WTC11 (cell line): Measurements from ENCODE around the gene JHY. TPM values are rescaled to one million over a fixed set of nuclear protein-coding genes. Genes with fewer than 3 reads are reported as not detected.

Experiments
- ATAC-seq: fragments of 200-7000 bp; cut with Tn5 transposase; 2 replicates; pipeline ENCODE4 v1.10.0; 2021; ENCODE audit warnings: mild to moderate bottlenecking, moderate library complexity
- CTCF ChIA-PET: fragments of 300-600 bp; sonication (Branson Sonifier 250); formaldehyde crosslinking; loops from one replicate; lab custom pipeline; 2021; ENCODE audit warnings: antibody characterized with exemption; lab: Charles Lee
- POLR2A ChIA-PET: fragments of 350-600 bp; sonication (Branson Sonifier 250); formaldehyde crosslinking; loops from one replicate; lab custom pipeline; 2021; ENCODE audit warnings: antibody characterized with exemption; lab: Charles Lee
- DNase-seq: peaks from one replicate; pipeline ENCODE4 v3.0.0; 2021; ENCODE audit warnings: low spot score
- H3K27ac Mint-ChIP-seq: 2 replicates; pipeline ENCODE4 v1.8.0; 2021; ENCODE audit warnings: mixed read lengths
- H3K27me3 Mint-ChIP-seq: 2 replicates; pipeline ENCODE4 v1.8.0; 2021; ENCODE audit warnings: low read depth, mild to moderate bottlenecking, moderate library complexity, mixed read lengths
- H3K36me3 Mint-ChIP-seq: 2 replicates; pipeline ENCODE4 v1.8.0; 2021; ENCODE audit warnings: mixed read lengths
- H3K4me1 Mint-ChIP-seq: 2 replicates; pipeline ENCODE4 v1.8.0; 2022; ENCODE audit warnings: mixed read lengths
- H3K4me3 Mint-ChIP-seq: 2 replicates; pipeline ENCODE4 v1.8.0; 2021; ENCODE audit warnings: mild to moderate bottlenecking, moderate library complexity, mixed read lengths
- H3K9me3 Mint-ChIP-seq: 2 replicates; pipeline ENCODE4 v1.8.0; 2021; ENCODE audit warnings: mixed read lengths
- ATF2 ChIP-seq: sonication (generic); formaldehyde crosslinking; IDR thresholded peaks from 2 replicates; pipeline ENCODE4 v1.8.1; 2022; ENCODE audit warnings: low read depth, missing genetic modification reagents, borderline replicate concordance
- ELF4 ChIP-seq: sonication (generic); formaldehyde crosslinking; IDR thresholded peaks from 2 replicates; pipeline ENCODE4 v1.8.1; 2022; ENCODE audit warnings: low read depth, mild to moderate bottlenecking, moderate library complexity, missing genetic modification reagents
- FOXK1 ChIP-seq: sonication (generic); formaldehyde crosslinking; IDR thresholded peaks from 2 replicates; pipeline ENCODE4 v1.8.0; 2022; ENCODE audit warnings: mild to moderate bottlenecking, moderate library complexity, missing genetic modification reagents
- GABPB1 ChIP-seq: sonication (generic); formaldehyde crosslinking; IDR thresholded peaks from 2 replicates; pipeline ENCODE4 v1.8.1; 2023; ENCODE audit warnings: mild to moderate bottlenecking, missing genetic modification reagents
- HMGA2 ChIP-seq: fragments of 250-450 bp; sonication (Bioruptor Pico); IDR thresholded peaks from 2 replicates; pipeline ENCODE4 v1.4.0; 2021; ENCODE audit warnings: mild to moderate bottlenecking, moderate library complexity
- KAT7 ChIP-seq: sonication (generic); formaldehyde crosslinking; IDR thresholded peaks from 2 replicates; pipeline ENCODE4 v1.8.1; 2023; ENCODE audit warnings: missing genetic modification reagents, mild to moderate bottlenecking, borderline replicate concordance
- MXD4 ChIP-seq: fragments of 250-450 bp; sonication (Bioruptor Pico); IDR thresholded peaks from 2 replicates; pipeline ENCODE4 v1.8.0; 2021; ENCODE audit warnings: mild to moderate bottlenecking, moderate library complexity, borderline replicate concordance
- NFATC4 ChIP-seq: fragments of 250-450 bp; sonication (Bioruptor Pico); IDR thresholded peaks from 2 replicates; pipeline ENCODE4 v1.9.0; 2021; ENCODE audit warnings: mild to moderate bottlenecking
- NR1H2 ChIP-seq: sonication (generic); formaldehyde crosslinking; IDR thresholded peaks from 2 replicates; pipeline ENCODE4 v1.9.0; 2021; ENCODE audit warnings: mild to moderate bottlenecking, moderate library complexity, missing genetic modification reagents
- SP1 ChIP-seq: sonication (generic); formaldehyde crosslinking; conservative IDR thresholded peaks from 2 replicates; pipeline ENCODE4 v1.8.1; 2022; ENCODE audit warnings: missing genetic modification reagents
- ZNF219 ChIP-seq: sonication (generic); formaldehyde crosslinking; IDR thresholded peaks from 2 replicates; pipeline ENCODE4 v1.8.0; 2023; ENCODE audit warnings: missing genetic modification reagents, mild to moderate bottlenecking, borderline replicate concordance
- total RNA-seq: library from RNA; stranded (reverse); gene quantifications from 3 replicates; pipeline ENCODE4 v1.2.3, GENCODE V29; 2021
- TF ChIP-seq, protein P1 (sequence below): fragments of 200-600 bp; IDR thresholded peaks from 2 replicates; pipeline ENCODE4 v1.8.0; 2022; ENCODE audit warnings: antibody characterized with exemption
- TF ChIP-seq, protein P2 (sequence below): fragments of 250-450 bp; sonication (Bioruptor Pico); IDR thresholded peaks from 2 replicates; pipeline ENCODE4 v1.9.0; 2021; ENCODE audit warnings: moderate library complexity, mild to moderate bottlenecking, inconsistent platforms, borderline replicate concordance
- TF ChIP-seq, protein P3 (sequence below): sonication (generic); formaldehyde crosslinking; IDR thresholded peaks from 2 replicates; pipeline ENCODE4 v1.8.1; 2023; ENCODE audit warnings: mild to moderate bottlenecking, missing genetic modification reagents
- TF ChIP-seq, protein P4 (sequence below): sonication (generic); formaldehyde crosslinking; IDR thresholded peaks from 2 replicates; pipeline ENCODE4 v1.8.1; 2023; ENCODE audit warnings: mild to moderate bottlenecking, missing genetic modification reagents, moderate library complexity
- TF ChIP-seq, protein P5 (sequence below): sonication (generic); formaldehyde crosslinking; IDR thresholded peaks from 2 replicates; pipeline ENCODE4 v1.8.0; 2022; ENCODE audit warnings: mild to moderate bottlenecking, missing genetic modification reagents
- TF ChIP-seq, protein P6 (sequence below): fragments of 250-450 bp; sonication (Bioruptor Pico); IDR thresholded peaks from 2 replicates; pipeline ENCODE4 v1.9.0; 2021; ENCODE audit warnings: mild to moderate bottlenecking

Gene JHY
- total RNA-seq, 1 experiment from 2014 or later, result 1.6 TPM

- CTCF ChIA-PET, result interaction anchor here (0.7 to 1.0 kb wide), 2 partner anchors 98 to 503 kb away, joined by 3 read pairs; no protein-coding TSS in a partner anchor
These were observed 40.3 kb downstream of the JHY start for GRCh38 chr11:122922893-122923292.

GRCh38 chr11:122923302-122923701 lies 40.7 kb downstream of the JHY start:
- TF ChIP-seq ELF4 (CRISPR knock-in tag), result no peak
- TF ChIP-seq, protein P1, sequence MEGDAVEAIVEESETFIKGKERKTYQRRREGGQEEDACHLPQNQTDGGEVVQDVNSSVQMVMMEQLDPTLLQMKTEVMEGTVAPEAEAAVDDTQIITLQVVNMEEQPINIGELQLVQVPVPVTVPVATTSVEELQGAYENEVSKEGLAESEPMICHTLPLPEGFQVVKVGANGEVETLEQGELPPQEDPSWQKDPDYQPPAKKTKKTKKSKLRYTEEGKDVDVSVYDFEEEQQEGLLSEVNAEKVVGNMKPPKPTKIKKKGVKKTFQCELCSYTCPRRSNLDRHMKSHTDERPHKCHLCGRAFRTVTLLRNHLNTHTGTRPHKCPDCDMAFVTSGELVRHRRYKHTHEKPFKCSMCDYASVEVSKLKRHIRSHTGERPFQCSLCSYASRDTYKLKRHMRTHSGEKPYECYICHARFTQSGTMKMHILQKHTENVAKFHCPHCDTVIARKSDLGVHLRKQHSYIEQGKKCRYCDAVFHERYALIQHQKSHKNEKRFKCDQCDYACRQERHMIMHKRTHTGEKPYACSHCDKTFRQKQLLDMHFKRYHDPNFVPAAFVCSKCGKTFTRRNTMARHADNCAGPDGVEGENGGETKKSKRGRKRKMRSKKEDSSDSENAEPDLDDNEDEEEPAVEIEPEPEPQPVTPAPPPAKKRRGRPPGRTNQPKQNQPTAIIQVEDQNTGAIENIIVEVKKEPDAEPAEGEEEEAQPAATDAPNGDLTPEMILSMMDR, result no peak
- TF ChIP-seq ATF2 (CRISPR knock-in tag), result no peak
- no peak for TF ChIP-seq ZNF219 (CRISPR knock-in tag)
- TF ChIP-seq, protein P2, sequence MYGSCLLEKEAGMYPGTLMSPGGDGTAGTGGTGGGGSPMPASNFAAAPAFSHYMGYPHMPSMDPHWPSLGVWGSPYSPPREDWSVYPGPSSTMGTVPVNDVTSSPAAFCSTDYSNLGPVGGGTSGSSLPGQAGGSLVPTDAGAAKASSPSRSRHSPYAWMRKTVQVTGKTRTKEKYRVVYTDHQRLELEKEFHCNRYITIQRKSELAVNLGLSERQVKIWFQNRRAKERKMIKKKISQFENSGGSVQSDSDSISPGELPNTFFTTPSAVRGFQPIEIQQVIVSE (CRISPR knock-in tag), result no peak
- TF ChIP-seq SP1 (CRISPR knock-in tag), result no peak
- POLR2A ChIA-PET, result no interaction called here
- Mint-ChIP-seq H3K27ac (no peak overlapping the region), H3K9me3 (no peaks in the 10 kb centered on the region), H3K4me1 (peaks cover 13% of the 10 kb centered on the region), H3K36me3 (no peaks in the 10 kb centered on the region), H3K4me3 (no peak overlapping the region), H3K27me3 (no peaks in the 10 kb centered on the region)
- CTCF ChIA-PET, result no interaction called here
- DNase-seq (no peak), ATAC-seq (no peak)

More at GRCh38 chr11:122922893-122923292, 40.3 kb downstream of the JHY start:
- Mint-ChIP-seq H3K27ac (no peak overlapping the region; the same call in 1 of the 2 replicates), H3K27me3 (no peaks in the 10 kb centered on the region), H3K36me3 (no peaks in the 10 kb centered on the region), H3K4me3 (no peak overlapping the region), H3K9me3 (no peaks in the 10 kb centered on the region), H3K4me1 (peaks cover 13% of the 10 kb centered on the region)
- DNase-seq, result no peak
- ATAC-seq, result peak; percentile 30; the same call in 1 of the 2 replicates
- TF ChIP-seq MXD4 (CRISPR knock-in tag), result no peak
- TF ChIP-seq, protein P3, sequence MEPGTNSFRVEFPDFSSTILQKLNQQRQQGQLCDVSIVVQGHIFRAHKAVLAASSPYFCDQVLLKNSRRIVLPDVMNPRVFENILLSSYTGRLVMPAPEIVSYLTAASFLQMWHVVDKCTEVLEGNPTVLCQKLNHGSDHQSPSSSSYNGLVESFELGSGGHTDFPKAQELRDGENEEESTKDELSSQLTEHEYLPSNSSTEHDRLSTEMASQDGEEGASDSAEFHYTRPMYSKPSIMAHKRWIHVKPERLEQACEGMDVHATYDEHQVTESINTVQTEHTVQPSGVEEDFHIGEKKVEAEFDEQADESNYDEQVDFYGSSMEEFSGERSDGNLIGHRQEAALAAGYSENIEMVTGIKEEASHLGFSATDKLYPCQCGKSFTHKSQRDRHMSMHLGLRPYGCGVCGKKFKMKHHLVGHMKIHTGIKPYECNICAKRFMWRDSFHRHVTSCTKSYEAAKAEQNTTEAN (CRISPR knock-in tag), result no peak
- TF ChIP-seq, protein P4, sequence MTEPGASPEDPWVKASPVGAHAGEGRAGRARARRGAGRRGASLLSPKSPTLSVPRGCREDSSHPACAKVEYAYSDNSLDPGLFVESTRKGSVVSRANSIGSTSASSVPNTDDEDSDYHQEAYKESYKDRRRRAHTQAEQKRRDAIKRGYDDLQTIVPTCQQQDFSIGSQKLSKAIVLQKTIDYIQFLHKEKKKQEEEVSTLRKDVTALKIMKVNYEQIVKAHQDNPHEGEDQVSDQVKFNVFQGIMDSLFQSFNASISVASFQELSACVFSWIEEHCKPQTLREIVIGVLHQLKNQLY (CRISPR knock-in tag), result no peak
- TF ChIP-seq FOXK1 (CRISPR knock-in tag), result no peak
- TF ChIP-seq, protein P5, sequence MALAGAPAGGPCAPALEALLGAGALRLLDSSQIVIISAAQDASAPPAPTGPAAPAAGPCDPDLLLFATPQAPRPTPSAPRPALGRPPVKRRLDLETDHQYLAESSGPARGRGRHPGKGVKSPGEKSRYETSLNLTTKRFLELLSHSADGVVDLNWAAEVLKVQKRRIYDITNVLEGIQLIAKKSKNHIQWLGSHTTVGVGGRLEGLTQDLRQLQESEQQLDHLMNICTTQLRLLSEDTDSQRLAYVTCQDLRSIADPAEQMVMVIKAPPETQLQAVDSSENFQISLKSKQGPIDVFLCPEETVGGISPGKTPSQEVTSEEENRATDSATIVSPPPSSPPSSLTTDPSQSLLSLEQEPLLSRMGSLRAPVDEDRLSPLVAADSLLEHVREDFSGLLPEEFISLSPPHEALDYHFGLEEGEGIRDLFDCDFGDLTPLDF, result no peak
- TF ChIP-seq NFATC4 (CRISPR knock-in tag), result no peak
- no peak for TF ChIP-seq GABPB1 (CRISPR knock-in tag)
- TF ChIP-seq KAT7, result no peak
- no peak for TF ChIP-seq NR1H2
- POLR2A ChIA-PET, result no interaction called here

DNA sequence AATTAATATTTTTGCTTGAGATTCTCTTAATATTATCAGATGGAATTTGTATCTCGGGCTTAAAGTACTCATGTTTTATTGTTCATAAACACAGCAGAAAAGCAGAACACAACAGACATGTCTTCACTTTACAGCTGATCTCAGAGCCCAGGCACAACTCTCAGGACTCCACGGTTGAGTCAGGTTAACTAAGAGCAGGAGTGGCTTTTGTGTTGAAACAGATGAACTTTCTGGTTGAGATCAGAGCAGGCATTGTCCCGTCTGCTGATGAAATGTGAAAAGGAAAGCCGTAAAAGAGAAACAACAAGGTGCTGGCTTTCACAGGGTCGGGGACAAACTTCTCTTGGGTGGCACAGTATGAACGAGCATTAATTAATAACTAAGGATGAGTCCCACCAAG lies 49.0 kb downstream of the JHY start:
- Mint-ChIP-seq H3K9me3 (peaks cover 6% of the 10 kb centered on the region), H3K27me3 (no peaks in the 10 kb centered on the region; the same call in 1 of the 2 replicates), H3K36me3 (no peaks in the 10 kb centered on the region), H3K4me3 (no peak overlapping the region), H3K27ac (no peak overlapping the region), H3K4me1 (no peaks in the 10 kb centered on the region)
- ATAC-seq (no peak), DNase-seq (no peak)
- ChIA-PET POLR2A (no interaction called here), CTCF (no interaction called here)
- TF ChIP-seq HMGA2 (CRISPR knock-in tag), result no peak
- TF ChIP-seq, protein P6, sequence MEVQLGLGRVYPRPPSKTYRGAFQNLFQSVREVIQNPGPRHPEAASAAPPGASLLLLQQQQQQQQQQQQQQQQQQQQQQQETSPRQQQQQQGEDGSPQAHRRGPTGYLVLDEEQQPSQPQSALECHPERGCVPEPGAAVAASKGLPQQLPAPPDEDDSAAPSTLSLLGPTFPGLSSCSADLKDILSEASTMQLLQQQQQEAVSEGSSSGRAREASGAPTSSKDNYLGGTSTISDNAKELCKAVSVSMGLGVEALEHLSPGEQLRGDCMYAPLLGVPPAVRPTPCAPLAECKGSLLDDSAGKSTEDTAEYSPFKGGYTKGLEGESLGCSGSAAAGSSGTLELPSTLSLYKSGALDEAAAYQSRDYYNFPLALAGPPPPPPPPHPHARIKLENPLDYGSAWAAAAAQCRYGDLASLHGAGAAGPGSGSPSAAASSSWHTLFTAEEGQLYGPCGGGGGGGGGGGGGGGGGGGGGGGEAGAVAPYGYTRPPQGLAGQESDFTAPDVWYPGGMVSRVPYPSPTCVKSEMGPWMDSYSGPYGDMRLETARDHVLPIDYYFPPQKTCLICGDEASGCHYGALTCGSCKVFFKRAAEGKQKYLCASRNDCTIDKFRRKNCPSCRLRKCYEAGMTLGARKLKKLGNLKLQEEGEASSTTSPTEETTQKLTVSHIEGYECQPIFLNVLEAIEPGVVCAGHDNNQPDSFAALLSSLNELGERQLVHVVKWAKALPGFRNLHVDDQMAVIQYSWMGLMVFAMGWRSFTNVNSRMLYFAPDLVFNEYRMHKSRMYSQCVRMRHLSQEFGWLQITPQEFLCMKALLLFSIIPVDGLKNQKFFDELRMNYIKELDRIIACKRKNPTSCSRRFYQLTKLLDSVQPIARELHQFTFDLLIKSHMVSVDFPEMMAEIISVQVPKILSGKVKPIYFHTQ (CRISPR knock-in tag), result no peak
